NCI-H2196 (cell line): ENCODE data around the gene TLE4.
A peak's percentile ranks its signal among the peaks of the same experiment; 100 is the strongest.

Source experiments
- DNase-seq: peaks from one replicate; lab custom pipeline; 2025; ENCODE audit not compliant: unreplicated experiment; lab: John Stamatoyannopoulos, UW

Gene TLE4

DNA sequence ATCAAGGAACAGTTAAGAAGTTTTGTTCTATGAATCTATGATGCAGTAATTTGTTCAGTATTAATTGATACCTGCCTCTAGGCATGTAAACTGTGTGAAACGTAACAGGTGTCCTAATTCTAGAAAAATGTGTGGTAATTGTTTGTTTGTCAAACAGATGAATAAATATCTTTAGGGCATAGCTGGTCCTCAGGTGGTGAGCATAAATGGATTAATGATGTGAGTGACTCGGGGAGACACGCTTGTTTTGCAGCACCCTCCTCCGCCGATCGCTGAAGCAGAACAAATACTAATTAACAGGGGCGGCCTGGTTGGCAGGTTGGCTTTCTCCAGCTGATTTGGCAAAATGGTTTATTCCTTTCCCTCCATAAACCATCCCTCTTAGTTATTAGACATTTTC is 88.8 kb downstream of the TLE4 start:
- DNase-seq, result no peak

DNA sequence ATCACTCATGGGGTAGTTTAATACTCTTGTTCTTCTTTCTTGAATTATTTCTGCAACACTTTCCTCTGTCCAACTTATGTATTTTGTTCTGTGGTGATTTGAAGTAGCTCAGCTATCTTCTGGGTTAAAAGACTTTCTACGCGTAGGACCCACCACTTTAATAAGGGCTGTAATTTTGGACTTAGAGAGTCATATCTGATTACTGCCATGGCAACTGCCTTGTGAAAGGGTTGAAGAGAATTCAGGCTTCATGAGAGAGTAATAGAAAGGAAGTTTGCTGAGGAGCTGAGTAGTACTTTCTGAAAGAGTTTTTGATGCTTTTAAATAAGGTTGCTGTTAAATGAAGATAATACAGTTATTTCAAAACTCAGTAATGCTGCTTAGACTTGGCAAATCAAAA is 89.5 kb downstream of the TLE4 start:
- no peak for DNase-seq

DNA sequence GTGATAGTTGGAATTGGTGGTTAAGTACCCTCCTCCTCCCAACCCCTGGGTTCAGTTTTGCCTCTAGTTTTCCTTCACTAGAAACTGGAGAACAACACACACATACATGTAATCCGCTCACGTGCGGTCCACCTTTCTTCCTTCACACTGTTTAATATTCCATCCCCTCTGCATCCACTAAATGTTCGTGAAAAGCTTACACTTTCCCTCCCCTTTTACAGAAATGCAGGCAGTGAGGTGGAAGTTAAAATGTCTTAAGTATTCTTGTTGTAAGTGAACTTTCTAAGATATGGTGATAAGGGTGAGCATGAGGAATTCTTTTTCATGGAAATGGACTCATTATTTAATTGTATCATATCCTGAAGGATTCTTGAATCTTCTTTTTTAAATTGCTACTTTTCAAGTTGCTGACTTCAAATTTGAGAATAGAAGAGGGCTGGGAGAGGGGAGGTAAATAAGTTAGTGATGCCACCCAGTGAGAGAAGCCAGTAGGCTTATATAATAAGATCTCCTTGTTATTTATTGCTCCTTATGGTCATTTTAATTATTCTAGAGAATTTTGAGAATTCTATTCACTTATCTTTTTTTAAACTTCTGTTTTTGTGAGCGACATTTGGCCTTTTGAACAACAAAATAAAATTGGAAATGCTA is 90.2 kb downstream of the TLE4 start:
- no peak for DNase-seq

DNA sequence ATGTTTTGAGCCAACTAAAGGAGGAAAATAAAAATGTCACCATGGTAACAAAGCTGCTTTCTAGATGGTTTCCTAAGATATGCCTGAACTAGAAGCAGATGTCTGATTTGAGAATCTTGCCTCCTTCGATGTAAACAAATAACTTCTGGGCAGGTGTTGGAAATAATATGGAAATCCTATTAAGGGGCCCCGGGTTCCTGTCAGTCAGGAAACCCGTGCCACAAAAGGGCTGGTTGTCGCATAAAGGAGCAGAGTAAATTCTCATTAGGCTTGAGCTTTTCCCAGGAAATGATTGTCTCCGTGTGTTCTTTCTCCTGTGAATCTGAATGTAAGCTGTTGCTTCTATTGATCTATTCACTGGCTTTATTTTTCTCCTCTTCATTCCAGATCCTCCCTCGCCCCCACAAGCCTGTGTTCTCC is 90.8 kb downstream of the TLE4 start:
- DNase-seq, result no peak

DNA sequence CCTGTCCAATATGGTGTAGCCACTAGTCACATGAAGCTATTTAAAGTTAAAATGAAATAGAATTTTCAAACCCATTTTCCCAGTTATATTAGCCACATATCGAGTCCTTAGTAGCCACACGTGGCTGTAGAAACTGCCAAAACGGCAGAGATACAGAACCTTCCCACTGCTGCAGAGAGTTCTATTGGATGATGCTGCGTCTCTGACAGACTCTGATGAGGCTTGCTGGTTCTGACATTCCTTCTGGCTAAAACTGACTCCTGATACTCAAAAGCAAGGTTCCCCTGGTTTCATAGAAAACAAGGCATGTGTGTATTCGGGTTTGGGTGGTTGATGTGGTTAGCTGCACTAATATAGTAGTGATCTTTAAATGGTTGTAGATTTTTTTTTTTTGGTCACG is 91.5 kb downstream of the TLE4 start:
- DNase-seq, result no peak

DNA sequence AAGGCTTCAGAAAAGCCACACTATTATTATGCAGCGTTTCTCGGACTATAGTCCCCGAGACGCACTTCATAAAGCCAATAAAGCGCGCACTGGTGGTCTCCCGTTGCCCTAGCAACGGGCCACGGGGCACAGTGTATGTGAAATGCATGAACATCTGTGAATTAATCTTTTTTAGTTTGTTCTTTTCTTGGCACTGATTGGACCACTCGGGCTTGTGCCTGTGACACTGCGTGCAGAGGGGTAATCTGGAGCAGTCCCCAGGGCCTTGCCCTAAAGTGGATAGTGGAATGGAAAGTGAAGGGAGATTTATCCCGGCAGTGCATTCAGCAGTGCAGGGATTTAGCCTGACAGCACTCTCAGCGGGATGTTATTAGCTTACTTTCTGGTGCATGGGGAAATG is 92.1 kb downstream of the TLE4 start:
- no peak for DNase-seq

DNA sequence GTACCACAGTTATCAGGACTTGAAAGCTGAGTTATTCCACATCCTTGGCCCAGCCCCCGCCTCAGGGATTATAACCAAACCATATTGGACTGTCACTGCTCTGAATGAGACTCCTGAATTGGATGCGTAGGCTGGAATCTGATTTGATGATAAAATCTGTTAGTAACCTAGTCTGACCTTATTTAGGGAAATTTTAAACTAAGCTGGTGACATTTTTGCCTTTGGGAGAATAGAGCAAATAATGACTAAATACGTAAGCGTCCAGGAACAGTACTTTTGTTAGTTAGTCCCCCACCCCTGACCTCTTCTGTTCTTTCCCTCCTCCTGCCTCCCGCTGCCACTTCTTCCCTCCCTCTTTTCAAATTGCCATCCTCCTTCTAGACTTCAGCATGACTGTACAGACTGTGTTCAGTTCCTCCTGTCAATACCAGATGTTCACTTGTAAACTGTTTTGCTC is 92.6 kb downstream of the TLE4 start:
- DNase-seq, result no peak

DNA sequence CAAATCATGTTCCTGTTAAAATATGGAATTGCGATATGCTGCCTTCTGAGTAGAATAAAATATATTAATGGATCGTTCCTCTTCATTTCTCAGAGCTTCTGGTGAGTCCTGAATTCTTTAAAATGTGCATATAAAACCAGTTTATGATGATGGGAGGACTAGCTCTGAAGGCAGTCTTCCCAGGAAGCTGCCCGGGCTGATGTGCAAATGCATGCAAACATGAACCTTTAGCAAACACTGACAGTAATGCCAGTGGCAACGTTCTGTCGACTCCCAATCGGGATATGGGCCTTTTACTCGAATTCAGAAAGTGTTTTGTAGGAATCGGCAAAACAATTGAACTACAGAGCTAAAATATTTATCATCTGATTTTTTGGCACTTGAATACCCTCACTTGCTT is 93.6 kb downstream of the TLE4 start:
- DNase-seq, result no peak

DNA sequence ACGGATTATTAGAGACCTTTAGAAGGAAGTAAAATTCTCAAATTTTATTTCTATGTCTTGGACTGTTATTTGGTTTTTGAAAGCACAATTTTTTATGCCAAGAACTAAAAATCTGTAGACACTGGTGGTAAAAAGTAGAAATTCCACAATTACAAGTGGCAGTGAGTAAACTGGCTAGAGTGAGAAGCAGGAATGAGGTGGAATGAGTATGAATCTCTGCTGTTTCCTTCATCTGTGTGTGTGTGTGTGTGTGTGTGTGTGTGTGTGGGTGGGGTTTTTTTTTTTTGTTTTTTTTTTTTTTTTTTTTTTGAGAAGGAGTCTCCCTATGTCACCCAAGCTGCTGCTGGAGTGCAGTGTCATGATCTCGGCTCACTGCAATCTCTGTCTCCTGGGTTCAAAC is 94.2 kb downstream of the TLE4 start:
- DNase-seq, result no peak

DNA sequence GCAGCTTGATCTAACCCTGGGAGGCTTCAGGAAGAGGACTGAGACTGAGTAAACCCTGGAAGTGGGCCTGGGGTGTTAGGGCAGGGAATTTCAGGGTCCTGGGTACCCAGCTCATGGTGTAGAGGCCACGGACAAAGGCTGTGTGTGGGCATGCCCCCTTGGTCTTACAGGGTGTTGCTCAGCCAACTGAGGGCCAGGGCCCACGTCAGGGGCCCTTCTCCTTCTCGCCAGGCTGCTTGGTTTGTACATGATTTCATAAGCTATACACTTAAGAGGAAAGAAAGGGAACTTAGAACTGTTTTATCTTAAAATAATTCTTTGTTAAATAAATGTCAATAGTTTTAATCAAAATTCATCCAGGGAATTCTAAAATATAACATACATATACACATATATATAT is 95.4 kb downstream of the TLE4 start:
- DNase-seq, result no peak

DNA sequence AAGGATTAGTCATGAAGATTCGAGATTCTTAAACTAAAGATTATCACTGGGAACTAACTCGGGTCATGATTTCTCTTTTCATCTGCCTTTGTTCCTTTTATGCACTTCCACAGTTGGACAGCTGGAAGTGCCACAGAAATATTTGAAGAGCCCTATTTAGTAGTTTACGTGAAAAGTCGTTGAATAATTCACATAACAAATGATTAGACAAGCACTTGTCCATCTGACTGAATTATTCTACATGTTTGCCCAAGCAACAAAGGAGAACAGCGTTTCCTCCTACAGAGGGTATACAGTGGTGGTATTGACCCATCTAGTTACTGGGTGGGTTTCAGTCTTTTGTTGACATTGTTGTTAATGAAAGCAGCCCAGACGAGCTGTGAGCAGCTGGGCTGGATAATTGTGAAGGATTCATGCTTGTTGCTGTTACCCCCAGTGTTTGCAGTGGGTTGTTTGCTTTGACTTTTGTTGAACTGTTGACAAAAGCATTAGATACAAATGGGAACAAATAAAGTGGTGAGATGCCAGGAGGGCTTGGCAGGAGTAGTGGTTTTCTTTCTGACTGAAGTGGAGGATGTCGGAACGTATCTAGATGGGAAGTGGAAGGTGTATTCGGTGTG is 96.2 kb downstream of the TLE4 start:
- DNase-seq, result peak; percentile 83

DNA sequence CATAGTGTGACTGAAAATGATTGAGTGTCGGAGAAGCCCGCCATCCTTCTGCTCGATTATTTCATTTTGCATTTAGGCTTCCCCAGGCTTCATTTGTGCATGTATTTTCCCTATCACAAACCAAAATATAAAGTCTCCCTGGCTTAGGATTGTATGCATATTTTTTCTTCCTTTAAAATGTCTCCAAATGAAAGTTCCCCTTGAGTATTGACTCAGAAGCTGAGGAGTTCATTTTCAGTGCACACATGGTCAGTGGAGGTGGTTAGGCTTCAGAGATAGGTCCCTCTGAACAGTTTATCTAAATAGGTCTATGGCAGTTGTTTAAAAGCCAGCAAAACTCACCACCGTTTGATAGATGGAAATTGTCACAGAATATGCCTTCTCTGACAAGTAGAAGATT is 97.2 kb downstream of the TLE4 start:
- no peak for DNase-seq

DNA sequence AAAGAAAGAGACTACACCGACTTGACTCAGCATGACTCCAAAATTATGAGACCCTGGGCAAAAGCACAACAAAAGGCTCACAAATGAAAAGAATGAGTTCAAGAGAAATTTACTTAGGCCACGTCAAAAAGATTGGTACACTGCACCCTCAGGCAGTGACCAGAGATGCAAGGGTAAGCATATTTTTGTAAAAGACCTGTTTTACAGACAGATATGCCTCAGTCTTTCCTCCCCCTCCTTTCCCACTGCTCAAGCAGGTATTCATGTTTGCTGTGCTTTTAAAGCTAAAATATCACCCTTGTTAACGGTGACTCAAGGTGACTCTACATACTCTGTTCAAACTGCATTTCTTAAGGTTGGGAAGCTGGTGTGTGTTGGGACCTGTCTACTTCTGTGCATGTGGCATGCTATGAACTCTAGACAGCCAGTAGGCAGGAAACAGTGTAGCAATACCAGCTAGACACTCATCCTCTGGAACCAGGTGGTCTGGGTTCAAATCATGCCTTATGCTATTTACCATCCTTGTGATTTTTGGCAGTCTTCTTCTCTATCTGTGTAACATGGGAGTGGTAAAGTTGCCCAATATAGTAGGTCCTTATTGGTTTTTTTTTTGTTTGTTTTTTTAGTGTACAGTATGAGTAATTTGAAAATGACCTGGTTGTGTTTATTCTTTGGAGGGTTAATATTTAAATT is 98.7 kb downstream of the TLE4 start:
- no peak for DNase-seq

DNA sequence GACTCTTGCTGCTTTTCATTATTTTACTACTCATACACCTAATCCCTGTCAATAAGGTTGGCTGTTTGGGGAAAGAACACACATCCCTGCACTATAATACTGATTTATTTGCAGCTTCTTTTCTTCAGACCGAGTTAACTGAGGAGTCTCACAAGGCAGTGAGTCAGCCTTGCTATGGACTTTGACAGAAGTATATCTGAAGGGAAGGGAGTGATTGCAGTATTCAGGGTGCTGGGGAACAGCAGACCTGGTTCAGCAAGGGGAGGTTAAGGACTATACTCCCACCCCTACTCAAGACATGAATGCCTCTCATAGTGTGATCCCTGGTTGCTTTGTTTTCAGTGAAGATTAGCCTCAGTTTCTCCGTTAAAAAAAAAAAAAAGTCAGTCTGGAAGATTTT is 99.8 kb downstream of the TLE4 start:
- no peak for DNase-seq

DNA sequence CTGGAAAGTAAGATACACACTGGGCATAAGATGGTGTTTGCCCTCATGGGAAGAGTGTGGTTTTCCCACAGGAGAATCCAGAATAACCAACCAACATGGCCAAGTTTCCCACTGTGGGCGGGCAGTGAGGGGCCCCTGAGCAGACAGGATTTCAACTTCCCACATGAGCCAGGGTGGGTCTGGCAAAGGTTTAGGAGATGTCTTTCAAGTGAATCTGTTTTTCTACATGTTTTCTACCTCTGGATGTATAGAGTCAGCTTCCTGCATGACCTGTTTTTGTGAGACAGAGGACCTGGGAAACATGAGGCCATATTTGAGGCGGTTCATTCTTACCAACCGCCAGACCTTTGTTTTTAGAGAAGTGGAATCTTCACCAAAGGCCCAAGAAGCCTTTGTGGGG is 100.5 kb downstream of the TLE4 start:
- DNase-seq, result no peak

DNA sequence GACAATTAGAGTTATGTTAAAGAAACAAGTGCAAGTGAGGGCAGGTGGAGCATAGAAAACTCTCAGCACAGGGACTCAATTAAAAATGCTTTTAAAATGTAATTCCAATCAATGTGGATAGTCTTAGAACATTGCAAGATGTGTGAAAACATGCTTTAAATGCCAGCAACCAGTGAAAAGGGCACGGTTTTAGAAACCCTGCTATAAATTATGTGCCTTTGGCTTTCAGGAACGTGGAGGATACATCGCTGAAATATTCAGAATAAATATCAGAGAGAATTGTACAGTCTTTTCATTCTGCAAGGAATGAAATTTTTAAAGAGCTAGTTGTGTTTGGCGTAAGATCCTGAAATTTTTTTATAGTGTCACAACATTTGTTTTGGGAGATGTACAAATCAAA is 101.1 kb downstream of the TLE4 start:
- DNase-seq, result no peak

DNA sequence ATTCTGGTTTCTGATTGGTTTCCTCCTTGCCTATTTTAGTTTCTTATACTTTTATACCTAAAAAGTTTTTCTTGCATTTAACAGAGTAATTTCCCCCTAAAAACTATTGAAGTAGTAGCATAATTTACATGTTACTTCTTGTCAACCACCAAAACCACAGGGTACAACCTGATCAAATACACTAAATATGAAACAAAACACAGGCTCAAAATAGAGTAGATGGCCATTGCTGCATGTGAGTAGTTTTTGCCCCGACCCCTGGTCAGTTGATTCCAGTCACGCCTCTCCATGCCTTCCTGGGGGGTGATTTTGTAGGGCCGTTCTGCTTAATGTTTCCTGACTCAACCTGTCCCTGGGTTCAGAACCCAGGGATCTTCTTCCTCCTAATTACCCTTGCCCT is 101.8 kb downstream of the TLE4 start:
- no peak for DNase-seq

DNA sequence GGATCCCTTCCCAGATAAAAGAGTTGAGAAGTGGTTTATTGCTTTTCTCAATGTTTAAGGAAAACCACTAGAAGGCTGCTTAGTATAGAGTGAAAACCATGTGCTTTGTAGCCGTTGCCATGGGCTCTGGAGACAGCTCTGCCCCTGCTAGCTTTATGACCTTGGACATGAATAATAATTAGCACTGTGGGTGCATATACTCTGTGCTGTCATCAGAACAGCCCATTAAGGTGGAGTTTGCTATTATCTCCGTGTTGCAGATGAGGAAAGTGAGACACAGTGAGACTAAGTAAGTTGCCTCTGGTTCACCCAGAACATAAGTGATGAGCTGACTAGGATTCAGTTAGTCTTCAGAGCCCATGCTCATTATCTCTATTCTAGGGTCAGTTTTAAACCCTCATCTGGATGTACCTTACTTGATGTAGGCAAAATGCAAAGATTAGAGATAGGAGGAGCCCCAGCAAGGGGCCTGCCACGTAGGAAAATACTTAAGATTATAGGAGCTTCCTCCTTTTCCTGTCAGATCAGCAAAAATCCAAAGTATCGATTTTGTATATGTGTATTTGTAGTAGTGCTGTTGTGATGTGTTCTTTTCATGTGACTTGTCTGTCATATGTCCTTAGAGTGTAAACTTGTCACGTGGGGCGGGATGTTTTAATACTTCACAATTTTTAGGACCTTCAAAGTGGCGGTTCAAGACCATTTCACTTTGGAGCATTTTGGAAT is 102.5 kb downstream of the TLE4 start:
- DNase-seq, result no peak

DNA sequence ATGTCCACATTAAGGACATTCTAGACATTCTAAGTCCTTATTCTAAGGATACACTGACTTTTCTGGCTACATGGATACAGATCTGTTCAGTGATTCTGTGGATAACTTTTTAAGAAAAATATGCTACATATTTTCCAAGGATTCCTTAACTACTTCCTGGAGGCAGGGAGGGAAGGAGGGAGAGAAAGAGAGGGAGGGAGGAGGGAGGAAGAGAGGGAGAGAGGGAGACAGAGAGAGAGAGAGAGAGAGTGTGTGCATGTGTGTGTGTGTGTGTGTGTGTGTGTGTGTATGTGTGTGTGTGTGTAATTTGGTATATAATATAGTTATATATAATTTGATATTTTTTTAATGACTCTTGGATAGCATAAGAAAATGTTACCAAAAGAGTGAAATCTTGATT is 109.8 kb downstream of the TLE4 start:
- no peak for DNase-seq

DNA sequence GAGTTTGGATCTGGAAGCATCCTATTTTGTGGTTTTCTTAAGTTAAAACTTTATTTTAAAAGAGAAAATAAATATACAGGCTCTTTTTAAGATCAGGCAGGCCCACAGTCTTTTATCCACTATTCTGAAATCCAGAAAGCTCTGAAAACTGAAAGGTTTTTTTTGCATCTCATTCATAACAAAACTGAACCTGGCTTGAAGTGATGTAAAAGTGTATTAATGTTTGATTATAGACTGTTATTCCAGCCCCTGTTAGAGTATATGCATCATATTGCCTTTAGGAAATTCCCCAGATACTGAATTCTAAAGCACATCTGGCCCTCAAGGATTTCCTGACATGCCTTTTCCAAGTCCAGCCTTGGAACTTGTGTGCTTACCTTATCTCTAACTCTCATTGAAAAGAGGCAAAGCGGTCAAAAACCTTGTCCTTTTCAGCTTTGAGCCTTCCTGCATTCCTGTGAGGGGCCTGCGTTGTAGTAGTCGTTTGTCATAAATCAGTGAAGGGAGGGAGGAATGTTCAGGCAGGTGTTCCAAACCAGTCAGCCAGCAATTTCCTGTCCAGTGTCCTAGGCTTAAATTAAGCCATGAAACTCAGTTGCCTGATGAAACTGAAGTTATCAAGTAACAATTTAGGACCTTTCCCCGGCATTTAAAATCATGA is 110.4 kb downstream of the TLE4 start:
- no peak for DNase-seq

DNA sequence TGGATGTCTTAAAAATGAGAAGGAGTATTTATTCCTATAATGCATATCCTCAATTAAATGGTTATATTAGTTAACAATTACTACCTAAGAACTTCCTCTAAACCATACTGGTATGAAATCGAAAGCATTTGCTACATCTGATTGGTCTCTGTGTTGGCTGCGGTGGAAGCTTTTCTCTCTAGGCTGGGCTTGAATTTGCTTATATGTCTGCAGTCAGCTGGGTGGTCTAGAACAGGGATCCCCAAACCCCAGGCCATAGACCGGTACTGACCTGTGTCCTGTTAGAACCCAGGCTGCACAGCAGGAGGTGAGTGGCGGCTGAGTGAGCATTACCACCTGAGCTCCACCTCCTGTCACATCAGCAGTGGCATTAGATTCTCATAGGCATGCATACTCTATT is 112.3 kb downstream of the TLE4 start:
- no peak for DNase-seq
